ENCODE measurements around the gene USP37. TPM values are rescaled to one million over a fixed set of nuclear protein-coding genes. Genes with fewer than 3 reads are reported as not detected.
A peak's percentile ranks its signal among the peaks of the same experiment; 100 is the strongest.

Gene USP37
- total RNA-seq, 1 experiment from 2014 or later: 16.9 TPM

DNA sequence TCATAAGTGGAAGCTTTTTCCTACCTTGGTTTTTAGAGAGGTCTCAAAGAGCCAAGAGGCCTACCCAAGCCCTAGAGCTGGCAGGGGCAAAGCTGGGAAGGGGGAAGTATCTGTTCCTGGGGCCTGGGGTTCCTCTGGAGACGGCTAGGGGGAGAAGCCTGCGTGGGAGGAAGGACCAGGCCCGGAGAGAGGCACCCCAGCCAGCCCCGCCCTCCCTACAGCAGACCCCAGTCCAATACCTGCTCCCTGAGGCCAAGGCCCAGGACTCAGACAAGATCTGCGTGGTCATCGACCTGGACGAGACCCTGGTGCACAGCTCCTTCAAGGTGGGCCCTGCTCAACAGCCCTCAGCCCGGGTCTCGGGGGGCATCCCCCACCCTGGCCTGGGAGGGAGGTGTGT lies 166.3 kb downstream of the USP37 start:
- Histone ChIP-seq H2AFZ (ENCODE audit: low read length) (no peak overlapping the region), H3K4me2 (ENCODE audit: low read depth, low read length, poor library complexity, severe bottlenecking) (peak overlapping the region; percentile 88), H3K79me2 (ENCODE audit: low read length) (peaks cover 25% of the 10 kb centered on the region), H3K4me1 (ENCODE audit: low read length) (peaks cover 64% of the 10 kb centered on the region), H4K20me1 (ENCODE audit: insufficient read depth, low read depth, low read length) (no peaks in the 10 kb centered on the region), H3K9me3 (ENCODE audit: low read length) (no peaks in the 10 kb centered on the region), H3K27me3 (ENCODE audit: low read length) (no peaks in the 10 kb centered on the region), H3K27ac (ENCODE audit: low read length) (no peak overlapping the region), H3K9ac (ENCODE audit: low read length) (peak overlapping the region; percentile 97; the same call in 1 of the 2 replicates), H3K36me3 (ENCODE audit: insufficient read depth, low read length) (peaks cover 12% of the 10 kb centered on the region; the same call in 1 of the 2 replicates), H3K9me2 (replicated peaks; ENCODE audit: insufficient read depth, low read length) (no peaks in the 10 kb centered on the region), H3K4me3 (ENCODE audit: low read length) (0 out of 2 replicates have a peak overlapping the region, but pooled peaks have one; percentile 94)
- no peak for DNase-seq

DNA sequence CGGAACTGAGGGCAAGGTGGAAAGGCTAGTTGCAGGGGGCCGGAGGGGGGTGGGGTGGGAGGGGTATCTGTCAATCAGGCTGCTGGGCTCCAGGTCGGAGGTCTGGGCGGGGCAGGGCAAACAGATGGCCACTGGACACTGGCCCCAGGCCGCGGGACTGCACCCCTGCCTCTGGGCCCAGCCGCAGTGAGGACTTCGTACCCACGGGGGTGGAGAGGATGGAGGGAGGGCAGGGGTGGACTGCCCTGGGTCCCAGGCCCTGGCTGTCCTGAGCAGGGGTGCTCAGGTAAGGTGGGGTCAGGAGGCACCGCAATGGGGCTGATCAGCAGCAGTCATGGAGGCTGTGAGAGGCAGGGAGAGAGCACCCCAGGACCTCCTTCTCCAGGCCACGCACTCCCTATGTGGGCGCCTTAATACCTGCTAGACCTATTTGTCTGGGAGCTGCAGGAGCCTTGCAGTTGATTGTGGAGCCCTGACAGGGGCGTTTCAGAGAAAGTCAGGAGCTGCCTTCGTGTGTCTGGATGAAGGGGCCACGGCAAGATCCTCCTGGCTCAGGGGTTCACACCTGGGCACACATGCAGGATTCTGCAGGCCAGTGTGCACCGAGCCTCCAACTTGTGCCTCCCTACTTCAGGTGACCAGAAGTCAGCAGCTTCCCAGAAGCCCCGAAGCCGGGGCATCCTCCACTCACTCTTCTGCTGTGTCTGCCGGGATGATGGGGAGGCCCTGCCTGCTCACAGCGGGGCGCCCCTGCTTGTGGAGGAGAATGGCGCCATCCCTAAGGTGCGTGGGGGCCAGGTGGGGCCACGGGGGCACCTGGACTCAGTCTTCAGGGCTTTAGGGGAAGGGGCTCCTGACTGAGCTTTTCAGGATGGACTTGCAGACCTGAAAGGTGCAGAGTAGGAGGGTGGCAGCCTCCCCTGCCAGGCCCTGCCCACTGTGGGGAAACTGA lies 166.9 kb downstream of the USP37 start:
- H2AFZ ChIP-seq (ENCODE audit: low read length): no peak overlapping the region
- peaks cover 12% of the 10 kb centered on the region; the same call in 1 of the 2 replicates for H3K36me3 ChIP-seq (ENCODE audit: insufficient read depth, low read length)
- peak overlapping the region; percentile 97 for H3K9ac ChIP-seq (ENCODE audit: low read length)
- DNase-seq: no peak
- no peaks in the 10 kb centered on the region for H3K9me3 ChIP-seq (ENCODE audit: low read length)
- no peaks in the 10 kb centered on the region for H4K20me1 ChIP-seq (ENCODE audit: insufficient read depth, low read depth, low read length)
- H3K27ac ChIP-seq (ENCODE audit: low read length): peak overlapping the region; percentile 86
- peak overlapping the region; percentile 94 for H3K4me3 ChIP-seq (ENCODE audit: low read length)
- H3K27me3 ChIP-seq (ENCODE audit: low read length): no peaks in the 10 kb centered on the region
- H3K4me1 ChIP-seq (ENCODE audit: low read length): peaks cover 67% of the 10 kb centered on the region
- H3K9me2 ChIP-seq (replicated peaks; ENCODE audit: insufficient read depth, low read length): no peaks in the 10 kb centered on the region
- peaks cover 25% of the 10 kb centered on the region for H3K79me2 ChIP-seq (ENCODE audit: low read length)
- H3K4me2 ChIP-seq (ENCODE audit: low read depth, low read length, poor library complexity, severe bottlenecking): peak overlapping the region; percentile 88

Small RNA genes within 50 kb of the gene (small RNA-seq; reads per million reads assigned to genes)
- 182 reads per million, percentile 99 among the genes with 10 or more reads in this experiment for gene MIR26B
- gene RNU6-136P: not detected

Other genes with a start within 250 kb of the USP37 start
- not detected in 2 replicates for gene CATIP, start 211.5 kb downstream of the USP37 start, total RNA-seq (2014; rRNA removed; shearing (Covaris generic); ENCODE audit: low replicate concordance)
- gene SLC11A1, start 186.1 kb downstream of the USP37 start, total RNA-seq (2014; rRNA removed; shearing (Covaris generic); ENCODE audit: low replicate concordance): 1.9 TPM in 1 of 2 replicates, not detected in the other
- 46.3 and 72.6 TPM in 2 replicates for gene CTDSP1, start 168.5 kb downstream of the USP37 start, total RNA-seq (2014; rRNA removed; shearing (Covaris generic); ENCODE audit: low replicate concordance)
- not detected in 2 replicates for gene VIL1, start 149.2 kb downstream of the USP37 start, total RNA-seq (2014; rRNA removed; shearing (Covaris generic); ENCODE audit: low replicate concordance)
- 50.0 and 74.9 TPM in 2 replicates for gene CNOT9, start 488 bp upstream of the USP37 start, total RNA-seq (2014; rRNA removed; shearing (Covaris generic); ENCODE audit: low replicate concordance)
- 0.43 TPM in 1 of 2 replicates, not detected in the other for gene PLCD4, start 39.5 kb upstream of the USP37 start, total RNA-seq (2014; rRNA removed; shearing (Covaris generic); ENCODE audit: low replicate concordance)
- gene ZNF142, start 91.3 kb upstream of the USP37 start, total RNA-seq (2014; rRNA removed; shearing (Covaris generic); ENCODE audit: low replicate concordance): 21.2 and 21.3 TPM in 2 replicates
- gene BCS1L, start 91.3 kb upstream of the USP37 start, total RNA-seq (2014; rRNA removed; shearing (Covaris generic); ENCODE audit: low replicate concordance): 23.5 and 26.2 TPM in 2 replicates
- 17.5 and 27.3 TPM in 2 replicates for gene RNF25, start 103.7 kb upstream of the USP37 start, total RNA-seq (2014; rRNA removed; shearing (Covaris generic); ENCODE audit: low replicate concordance)
- gene STK36, start 103.7 kb upstream of the USP37 start, total RNA-seq (2014; rRNA removed; shearing (Covaris generic); ENCODE audit: low replicate concordance): 31.0 and 33.5 TPM in 2 replicates
- gene TTLL4, start 142.5 kb upstream of the USP37 start, total RNA-seq (2014; rRNA removed; shearing (Covaris generic); ENCODE audit: low replicate concordance): 37.2 and 52.1 TPM in 2 replicates
- 0.29 TPM in 1 of 2 replicates, not detected in the other for gene CYP27A1, start 213.8 kb upstream of the USP37 start, total RNA-seq (2014; rRNA removed; shearing (Covaris generic); ENCODE audit: low replicate concordance)